Astrocyte of the spinal cord (primary cell): ENCODE results near the gene REN.
A peak's percentile ranks its signal among the peaks of the same experiment; 100 is the strongest.

ENCODE experiments used
- DNase-seq: peaks from one replicate; pipeline ENCODE4 v3.0.0; 2011; ENCODE audit warnings: low read depth, low spot score
- H3K4me3 ChIP-seq: 2 replicates; pipeline ENCODE4 v1.5.1; 2011; ENCODE audit warnings: low read depth, mild to moderate bottlenecking, low read length, moderate library complexity
- CTCF ChIP-seq: IDR thresholded peaks from 2 replicates; pipeline ENCODE4 v1.5.1; 2012; ENCODE audit warnings: low read depth, mild to moderate bottlenecking, low read length, inconsistent platforms
- in situ Hi-C: cut with HindIII; loops from 2 replicates; pipeline ENCODE4 v1.10.0; 2017; ENCODE audit warnings: low sequenced_read_pairs

The REN gene

GRCh38 chr1:204157962-204158361, 8.2 kb downstream of the REN start:
- no peak for DNase-seq
- H3K4me3 ChIP-seq: no peak overlapping the region
- in situ Hi-C loops: no loop called here
- no peak for TF ChIP-seq CTCF

GRCh38 chr1:204155881-204156280, 10.3 kb downstream of the REN start:
- no peak for DNase-seq
- no peak for TF ChIP-seq CTCF
- in situ Hi-C loops: no loop called here
- H3K4me3 ChIP-seq: no peak overlapping the region

GRCh38 chr1:204154568-204155255, 11.4 kb downstream of the REN start:
- in situ Hi-C loops: no loop called here
- TF ChIP-seq CTCF: no peak
- no peak overlapping the region for H3K4me3 ChIP-seq

GRCh38 chr1:204153667-204154066, 12.5 kb downstream of the REN start:
- TF ChIP-seq CTCF: no peak
- DNase-seq: no peak
- H3K4me3 ChIP-seq: no peak overlapping the region
- in situ Hi-C loops: no loop called here

More at GRCh38 chr1:204154568-204155255, 11.4 kb downstream of the REN start:
- DNase-seq: no peak

- DNase-seq: no peak
- in situ Hi-C loops: no loop called here
These were observed 13.7 kb downstream of the REN start for GRCh38 chr1:204152310-204153044.

More at GRCh38 chr1:204152310-204153044, 13.7 kb downstream of the REN start:
- TF ChIP-seq CTCF: no peak
- H3K4me3 ChIP-seq: peak overlapping the region; percentile 53
